Aorta (tissue), 5 donors: Measurements from ENCODE around the gene STOX1. TPM values are rescaled to one million over a fixed set of nuclear protein-coding genes. Genes with fewer than 3 reads are reported as not detected.
"Not testable (repeated sequence)": the region's sequence is repeated elsewhere in the genome, so short reads cannot be mapped to it uniquely, and the experiment has no call there.

Experiments used
- ATAC-seq: fragments of 200-7000 bp; cut with Tn5 transposase; one replicate; pipeline ENCODE4 v1.9.1; 2022; ENCODE audit warnings: moderate library complexity; ENCODE audit not compliant: low FRiP score
- DNase-seq, 2 donors: peaks; one replicate each; pipeline ENCODE4 v3.0.0-alpha.2; 2020
- H3K27ac ChIP-seq, 2 donors: one replicate each; pipeline ENCODE4 v1.5.1; 2013; ENCODE audit warnings: low read length in 2 of 2, mild to moderate bottlenecking in 2 of 2, moderate library complexity in 2 of 2, control low read depth in 1 of 2, inconsistent platforms in 1 of 2, low read depth in 1 of 2
- H3K27me3 ChIP-seq, 2 donors: one replicate each; pipeline ENCODE4 v1.6.1; 2013; ENCODE audit warnings: control low read depth in 1 of 2, low read length in 1 of 2, mild to moderate bottlenecking in 1 of 2, moderate library complexity in 1 of 2; ENCODE audit not compliant: insufficient read depth in 2 of 2, control insufficient read depth in 1 of 2
- H3K36me3 ChIP-seq, 2 donors: one replicate each; pipeline ENCODE4 v1.6.1; 2013; ENCODE audit warnings: control low read depth in 1 of 2, low read length in 1 of 2, mild to moderate bottlenecking in 1 of 2; ENCODE audit not compliant: insufficient read depth in 2 of 2, control insufficient read depth in 1 of 2
- H3K4me1 ChIP-seq, 2 donors: one replicate each; pipeline ENCODE4 v1.6.1; 2013; ENCODE audit warnings: low read length in 2 of 2, control low read depth in 1 of 2, mild to moderate bottlenecking in 1 of 2, moderate library complexity in 1 of 2; ENCODE audit not compliant: insufficient read depth in 2 of 2, control insufficient read depth in 1 of 2
- H3K4me3 ChIP-seq, 2 donors: one replicate each; pipeline ENCODE4 v1.5.1; 2013; ENCODE audit warnings: low read length in 2 of 2, control low read depth in 1 of 2, mild to moderate bottlenecking in 1 of 2
- H3K9me3 ChIP-seq: one replicate; pipeline ENCODE4 v1.6.1; 2013; ENCODE audit warnings: mild to moderate bottlenecking, low read length; ENCODE audit not compliant: control insufficient read depth
- WGBS, 2 donors: extraction: QIAGEN DNeasy Blood & Tissue Kit; methylation state at CpG; one replicate each; pipeline ENCODE4 v1.1.7; 2013; 5-methylcytosine and 5-hydroxymethylcytosine counted together
- intact Hi-C, 2 donors: fragments of 100-400 bp; cut with DNase I; formaldehyde crosslinking; loops; one replicate each; pipeline versions ENCODE4 v1.14.2 to v1.15.0; 2022
- polyA plus RNA-seq, 2 donors: library from polyadenylated mRNA; stranded (reverse); fragments of 200-250 nt; gene quantifications; one replicate each; pipeline ENCODE4 v1.2.3, GENCODE V29; 2013
- total RNA-seq, 2 donors: library from RNA; stranded (reverse); fragmentation: NEBNext Ultra II Directional; extraction: Animal tissue kit (Norgen Biotek cat#: 25700); gene quantifications; one replicate each; pipeline ENCODE4 v1.2.1, GENCODE V29; 2021
- donor health status: healthy with polysubstance abuse.
- donor health status: Bipolar disorder and iron deficiency.
- donor health status: DM: no; HTN: no; CAD: no.
- donor health status: DM: no; HTN: no; CAD: no.
- donor health status: DM: yes; HTN: yes; CAD: no.

STOX1 gene
- total and polyA plus RNA-seq, 4 donors, result 0.27 to 0.39 TPM; not detected in 2

DNA sequence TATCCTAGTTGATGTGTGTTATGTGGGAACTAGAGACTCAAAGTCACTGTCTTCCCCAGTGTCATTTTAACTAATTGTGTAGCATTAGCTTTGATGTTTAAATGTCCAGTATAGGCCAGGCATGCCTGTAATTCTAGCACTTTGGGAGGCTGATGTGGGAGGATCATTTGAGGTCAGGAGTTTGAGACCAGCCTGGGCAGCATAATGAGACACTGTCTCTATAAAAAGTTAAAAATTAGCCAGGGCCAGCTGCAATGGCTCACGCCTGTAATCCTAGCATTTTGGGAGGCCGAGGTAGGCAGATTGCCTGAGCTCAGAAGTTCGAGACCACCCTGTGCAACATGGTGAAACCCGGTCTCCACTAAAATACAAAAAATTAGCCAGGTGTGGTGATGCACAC lies 98.2 kb downstream of the STOX1 start:
- H3K27me3 ChIP-seq, result no peaks in the 10 kb centered on the region
- DNase-seq (no peak), ATAC-seq (no peak)
- peaks cover 0 to 7% of the 10 kb centered on the region in 2 donors for H3K4me1 ChIP-seq
- no peaks in the 10 kb centered on the region for H3K9me3 ChIP-seq
- WGBS, 2 donors, result 96 to 100% methylated on average over 4 of the region's 4 CpGs
- H3K36me3 ChIP-seq, result peaks cover 0 to under 1% of the 10 kb centered on the region in 2 donors
- H3K4me3 ChIP-seq, result no peak overlapping the region
- H3K27ac ChIP-seq, result no peak overlapping the region
- intact Hi-C loops, result no loop called here

- H3K4me1 ChIP-seq, DNase-seq, H3K4me3 ChIP-seq, ATAC-seq, H3K27me3 ChIP-seq, intact Hi-C loops, H3K27ac ChIP-seq, H3K9me3 ChIP-seq, H3K36me3 ChIP-seq: not testable (repeated sequence)
- WGBS, 2 donors, result 83 to 96% methylated on average over 2 of the region's 2 CpGs
Observed at GRCh38 chr10:68929157-68929556, 101.8 kb downstream of the STOX1 start.

DNA sequence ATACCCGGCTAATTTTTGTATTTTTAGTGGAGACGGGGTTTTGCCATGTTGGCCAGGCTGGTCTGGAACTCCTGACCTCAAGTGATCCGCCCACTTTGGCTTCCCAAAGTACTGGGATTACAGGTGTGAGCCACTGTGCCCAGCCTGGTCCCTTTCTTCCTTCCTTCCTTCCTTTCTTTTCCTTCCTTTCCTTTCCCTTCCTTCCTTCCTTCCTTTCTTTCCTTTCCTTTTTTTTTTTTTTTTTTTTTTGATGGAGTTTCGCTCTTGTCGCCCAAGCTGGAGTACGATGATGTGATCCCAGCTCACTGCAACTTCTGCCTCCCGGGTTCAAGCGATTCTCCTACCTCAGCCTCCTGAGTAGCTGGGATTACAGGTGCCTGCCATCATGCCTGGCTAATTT lies 102.6 kb downstream of the STOX1 start:
- H3K27me3 ChIP-seq, H3K9me3 ChIP-seq, H3K4me3 ChIP-seq, DNase-seq, ATAC-seq, H3K36me3 ChIP-seq, H3K27ac ChIP-seq, H3K4me1 ChIP-seq, intact Hi-C loops: not testable (repeated sequence)
- 97 to 100% methylated on average over 8 of the region's 8 CpGs for whole genome bisulfite sequencing, 2 donors

GRCh38 chr10:68932860-68933259 lies 105.5 kb downstream of the STOX1 start:
- H3K4me3 ChIP-seq, intact Hi-C loops, H3K4me1 ChIP-seq, H3K36me3 ChIP-seq, ATAC-seq, H3K27me3 ChIP-seq, H3K9me3 ChIP-seq, H3K27ac ChIP-seq, DNase-seq: not testable (repeated sequence)
- WGBS, 2 donors, result 95% methylated on average over 3 of the region's 3 CpGs

DNA sequence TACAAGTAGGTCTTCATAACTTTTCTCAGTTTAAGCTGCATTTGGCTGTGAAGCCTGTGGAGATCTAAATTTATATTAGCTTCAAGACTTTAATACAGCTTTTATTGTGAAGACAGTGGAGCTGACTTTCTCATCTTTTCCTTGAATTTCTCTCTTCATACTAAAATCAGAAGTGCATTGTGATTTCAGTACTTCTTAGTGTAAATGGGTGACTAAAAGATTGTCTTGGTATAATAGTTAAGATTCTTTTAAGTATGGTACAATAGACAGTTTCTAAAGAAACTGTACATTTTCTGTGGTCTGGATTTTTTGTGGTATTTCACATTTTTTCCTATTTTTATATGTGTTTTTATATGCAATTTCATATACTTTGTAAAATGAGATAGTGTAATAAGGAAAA lies 107.7 kb downstream of the STOX1 start:
- H3K9me3 ChIP-seq, result no peaks in the 10 kb centered on the region
- DNase-seq (no peak), ATAC-seq (no peak)
- H3K27ac ChIP-seq, result no peak overlapping the region
- H3K36me3 ChIP-seq, result peaks cover 3 to 6% of the 10 kb centered on the region in 2 donors
- H3K4me1 ChIP-seq, result no peaks in the 10 kb centered on the region
- no peak overlapping the region for H3K4me3 ChIP-seq
- H3K27me3 ChIP-seq, result no peaks in the 10 kb centered on the region
- intact Hi-C loops, result no loop called here

GRCh38 chr10:68938117-68938516 lies 110.8 kb downstream of the STOX1 start:
- 53 to 56% methylated on average over 2 of the region's 2 CpGs for WGBS, 2 donors
- intact Hi-C loops, result no loop called here
- Histone ChIP-seq H3K27me3 (no peaks in the 10 kb centered on the region), H3K36me3 (peaks cover 2 to 4% of the 10 kb centered on the region in 2 donors), H3K4me3 (no peak overlapping the region), H3K4me1 (no peaks in the 10 kb centered on the region), H3K9me3 (no peaks in the 10 kb centered on the region), H3K27ac (no peak overlapping the region)
- ATAC-seq (no peak), DNase-seq (no peak)

- H3K27ac ChIP-seq, result no peak overlapping the region
- H3K9me3 ChIP-seq, result no peaks in the 10 kb centered on the region
- intact Hi-C loops, result no loop called here
- H3K36me3 ChIP-seq, result peaks cover 2 to 6% of the 10 kb centered on the region in 2 donors
- ATAC-seq, result no peak
- no peak for DNase-seq
- H3K4me1 ChIP-seq, result no peaks in the 10 kb centered on the region
- no peak overlapping the region for H3K4me3 ChIP-seq
- WGBS, 2 donors, result 87% methylated on average over 2 of the region's 2 CpGs
- H3K27me3 ChIP-seq, result no peaks in the 10 kb centered on the region
Observed at GRCh38 chr10:68938884-68939283, 111.6 kb downstream of the STOX1 start.

DNA sequence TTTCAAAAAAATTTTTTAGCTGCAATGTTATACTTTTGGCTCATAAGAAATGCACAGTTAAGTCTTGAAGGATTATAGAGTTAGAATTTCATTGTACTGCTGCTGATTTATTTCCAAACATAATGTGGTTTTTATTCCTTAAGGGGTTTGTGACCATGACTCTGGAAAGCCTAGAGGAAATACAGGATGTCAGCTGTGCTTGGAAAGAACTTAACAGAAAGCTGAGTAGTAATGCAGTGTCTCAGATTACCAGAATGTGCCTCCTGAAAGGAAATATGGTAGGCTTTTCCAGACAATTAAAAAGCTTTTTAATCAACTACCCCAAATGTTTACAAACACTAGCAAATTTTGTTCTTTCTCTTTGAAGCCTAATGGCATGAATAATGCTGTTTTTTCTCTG lies 113.6 kb downstream of the STOX1 start:
- H3K27ac ChIP-seq, H3K27me3 ChIP-seq, ATAC-seq, H3K4me1 ChIP-seq, H3K36me3 ChIP-seq, H3K9me3 ChIP-seq, H3K4me3 ChIP-seq, DNase-seq, intact Hi-C loops: not testable (repeated sequence)
